ENCODE measurements around the gene SLC25A48.
"Not testable (repeated sequence)": the region's sequence is repeated elsewhere in the genome, so short reads cannot be mapped to it uniquely, and the experiment has no call there.

Gene SLC25A48

GRCh38 chr5:135829681-135830383 is 4.6 kb upstream of the SLC25A48 start:
- DNase-seq (ENCODE audit: low spot score) = peak; percentile 85

GRCh38 chr5:135830384-135830700 is 4.1 kb upstream of the SLC25A48 start:
- no peak for DNase-seq (ENCODE audit: low spot score)

- peak; percentile 2 for DNase-seq (ENCODE audit: low spot score)
Observed at GRCh38 chr5:135830876-135831275, 3.6 kb upstream of the SLC25A48 start.

GRCh38 chr5:135831439-135831838 is 3.0 kb upstream of the SLC25A48 start:
- peak; percentile 3 for DNase-seq (ENCODE audit: low spot score)

- DNase-seq (ENCODE audit: low spot score) = peak; percentile 2
Observed at GRCh38 chr5:135831851-135832555, 2.5 kb upstream of the SLC25A48 start.

- DNase-seq (ENCODE audit: low spot score) = peak; percentile 3
Observed at GRCh38 chr5:135832941-135833920, 1.2 kb upstream of the SLC25A48 start.

GRCh38 chr5:135833961-135834638 is 363 bp upstream of the SLC25A48 start:
- DNase-seq (ENCODE audit: low spot score) = no peak

- DNase-seq (ENCODE audit: low spot score) = no peak
Observed at GRCh38 chr5:135835766-135836165, 1.3 kb downstream of the SLC25A48 start.

- not testable (repeated sequence) for DNase-seq (ENCODE audit: low spot score)
Observed at GRCh38 chr5:135838395-135838794, 3.9 kb downstream of the SLC25A48 start.

GRCh38 chr5:135839566-135839965 is 5.1 kb downstream of the SLC25A48 start:
- DNase-seq (ENCODE audit: low spot score) = no peak

GRCh38 chr5:135840959-135841358 is 6.5 kb downstream of the SLC25A48 start:
- DNase-seq (ENCODE audit: low spot score) = no peak

GRCh38 chr5:135842737-135843136 is 8.3 kb downstream of the SLC25A48 start:
- DNase-seq (ENCODE audit: low spot score) = no peak

GRCh38 chr5:135843571-135844337 is 9.3 kb downstream of the SLC25A48 start:
- no peak for DNase-seq (ENCODE audit: low spot score)

GRCh38 chr5:135846311-135846710 is 11.8 kb downstream of the SLC25A48 start:
- DNase-seq (ENCODE audit: low spot score) = no peak

- DNase-seq (ENCODE audit: low spot score) = no peak
Observed at GRCh38 chr5:135847976-135848375, 13.5 kb downstream of the SLC25A48 start.

GRCh38 chr5:135850231-135850630 is 15.8 kb downstream of the SLC25A48 start:
- no peak for DNase-seq (ENCODE audit: low spot score)

- no peak for DNase-seq (ENCODE audit: low spot score)
Observed at GRCh38 chr5:135850671-135851070, 16.2 kb downstream of the SLC25A48 start.

- DNase-seq (ENCODE audit: low spot score) = no peak
Observed at GRCh38 chr5:135851186-135851914, 16.9 kb downstream of the SLC25A48 start.

GRCh38 chr5:135851915-135852845 is 17.7 kb downstream of the SLC25A48 start:
- DNase-seq (ENCODE audit: low spot score) = no peak

Data from GM03348 (cell line).